WI38 (cell line): ENCODE results near the gene MYH11.
"Not testable (repeated sequence)": the region's sequence is repeated elsewhere in the genome, so short reads cannot be mapped to it uniquely, and the experiment has no call there.

ENCODE experiments used
- H3K4me3 ChIP-seq: 2 replicates; pipeline ENCODE4 v1.5.1; 2011; ENCODE audit warnings: low read depth, mild to moderate bottlenecking, control low read depth, low read length
- TF ChIP-seq, protein P1 (sequence below): IDR thresholded peaks from 2 replicates; pipeline ENCODE4 v1.5.1; 2012; ENCODE audit warnings: low read depth, mild to moderate bottlenecking, control low read depth, low read length

MYH11 gene

DNA sequence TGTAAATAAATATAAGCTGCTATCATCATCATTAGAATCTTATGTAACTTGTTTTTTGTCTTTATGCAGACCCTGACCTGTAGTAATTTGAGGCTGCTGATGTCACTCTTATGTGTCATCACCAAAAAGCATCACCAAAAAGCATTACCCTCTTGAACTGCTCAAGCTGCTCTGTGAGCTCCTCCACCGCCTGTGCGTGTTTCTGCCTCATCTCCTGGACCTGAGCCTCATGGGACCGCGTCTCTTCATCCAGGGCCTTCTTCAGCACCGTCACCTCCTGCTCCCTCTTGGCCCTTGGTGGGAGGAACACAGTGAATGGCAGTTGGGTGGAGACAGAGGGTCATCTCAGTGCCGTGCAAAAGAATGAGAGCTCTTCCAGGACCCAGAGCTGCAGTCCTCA is 124.4 kb downstream of the MYH11 start:
- TF ChIP-seq, protein P1, sequence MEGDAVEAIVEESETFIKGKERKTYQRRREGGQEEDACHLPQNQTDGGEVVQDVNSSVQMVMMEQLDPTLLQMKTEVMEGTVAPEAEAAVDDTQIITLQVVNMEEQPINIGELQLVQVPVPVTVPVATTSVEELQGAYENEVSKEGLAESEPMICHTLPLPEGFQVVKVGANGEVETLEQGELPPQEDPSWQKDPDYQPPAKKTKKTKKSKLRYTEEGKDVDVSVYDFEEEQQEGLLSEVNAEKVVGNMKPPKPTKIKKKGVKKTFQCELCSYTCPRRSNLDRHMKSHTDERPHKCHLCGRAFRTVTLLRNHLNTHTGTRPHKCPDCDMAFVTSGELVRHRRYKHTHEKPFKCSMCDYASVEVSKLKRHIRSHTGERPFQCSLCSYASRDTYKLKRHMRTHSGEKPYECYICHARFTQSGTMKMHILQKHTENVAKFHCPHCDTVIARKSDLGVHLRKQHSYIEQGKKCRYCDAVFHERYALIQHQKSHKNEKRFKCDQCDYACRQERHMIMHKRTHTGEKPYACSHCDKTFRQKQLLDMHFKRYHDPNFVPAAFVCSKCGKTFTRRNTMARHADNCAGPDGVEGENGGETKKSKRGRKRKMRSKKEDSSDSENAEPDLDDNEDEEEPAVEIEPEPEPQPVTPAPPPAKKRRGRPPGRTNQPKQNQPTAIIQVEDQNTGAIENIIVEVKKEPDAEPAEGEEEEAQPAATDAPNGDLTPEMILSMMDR, result no peak

GRCh38 chr16:15729152-15729551 is 127.7 kb downstream of the MYH11 start:
- no peak overlapping the region for H3K4me3 ChIP-seq
- TF ChIP-seq, protein P1, result no peak

More for the DNA sequence above, 124.4 kb downstream of the MYH11 start:
- no peak overlapping the region for H3K4me3 ChIP-seq

- H3K4me3 ChIP-seq, result not testable (repeated sequence)
These were observed 129.1 kb downstream of the MYH11 start for GRCh38 chr16:15727697-15728096.

- no peak overlapping the region for H3K4me3 ChIP-seq
- TF ChIP-seq, protein P1, result no peak
These were observed 130.1 kb downstream of the MYH11 start for GRCh38 chr16:15726715-15727114.

- H3K4me3 ChIP-seq, result no peak overlapping the region
- TF ChIP-seq, protein P1, result no peak
These were observed 131.1 kb downstream of the MYH11 start for GRCh38 chr16:15725641-15726240.

- no peak overlapping the region for H3K4me3 ChIP-seq
- TF ChIP-seq, protein P1, result no peak
These were observed 133.0 kb downstream of the MYH11 start for GRCh38 chr16:15723808-15724207.

DNA sequence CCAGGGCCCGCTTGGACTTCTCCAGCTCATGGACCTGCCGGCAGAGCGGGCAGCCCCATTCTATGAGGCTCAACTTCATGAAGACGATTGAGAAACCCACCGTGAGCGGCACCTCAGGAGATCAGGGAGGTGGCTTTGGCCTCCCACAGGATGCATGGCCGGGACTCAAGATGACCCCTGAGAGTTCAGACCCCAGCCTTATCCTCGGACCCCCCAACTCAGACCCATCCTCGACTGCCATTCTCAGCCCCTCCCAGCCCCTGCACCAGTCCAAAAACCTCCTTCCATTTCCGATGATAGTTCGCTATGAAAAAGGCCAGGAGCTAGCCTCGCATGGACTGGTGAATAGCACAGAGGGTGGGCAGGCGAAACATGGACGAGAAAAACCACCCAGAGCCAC is 135.8 kb downstream of the MYH11 start:
- H3K4me3 ChIP-seq, result no peak overlapping the region
- TF ChIP-seq, protein P1, result no peak
